Limb (tissue), 2 donors: ENCODE measurements around the gene ZNF385A.

Experiments used
- DNase-seq, 2 donors: peaks; one replicate each; pipeline ENCODE4 v3.0.0-alpha.2; 2016; ENCODE audit errors: extremely low spot score in 2 of 2

Gene ZNF385A

GRCh38 chr12:54373649-54374561 is 10.6 kb downstream of the ZNF385A start:
- DNase-seq, result no peak

GRCh38 chr12:54372113-54372806 is 12.3 kb downstream of the ZNF385A start:
- DNase-seq, result no peak

GRCh38 chr12:54371328-54372112 is 13.0 kb downstream of the ZNF385A start:
- DNase-seq, result peak in 1 of 2 donors; percentile 83

GRCh38 chr12:54370171-54370730 is 14.3 kb downstream of the ZNF385A start:
- peak in 1 of 2 donors; percentile 87 for DNase-seq

- DNase-seq, result peak in 1 of 2 donors; percentile 63
These were observed 14.9 kb downstream of the ZNF385A start for GRCh38 chr12:54369597-54370131.

GRCh38 chr12:54368709-54369596 is 15.6 kb downstream of the ZNF385A start:
- DNase-seq, result peak; percentile 94 to 95

GRCh38 chr12:54368025-54368708 is 16.4 kb downstream of the ZNF385A start:
- DNase-seq, result no peak

GRCh38 chr12:54364413-54364812 is 20.1 kb downstream of the ZNF385A start, which contains the start of gene GPR84:
Gene GPR84 (minus strand): TSS chr12:54364486. CDS start chr12:54363851, 635 bp downstream.
- DNase-seq, result no peak

- no peak for DNase-seq
These were observed 20.9 kb downstream of the ZNF385A start for GRCh38 chr12:54363618-54364017.

GRCh38 chr12:54363047-54363446 is 21.5 kb downstream of the ZNF385A start:
- DNase-seq, result no peak

GRCh38 chr12:54360717-54361456 is 23.6 kb downstream of the ZNF385A start:
- DNase-seq, result peak in 1 of 2 donors; percentile 91

GRCh38 chr12:54359762-54360351 is 24.7 kb downstream of the ZNF385A start:
- DNase-seq, result no peak

- DNase-seq, result peak; percentile 99
These were observed 25.4 kb downstream of the ZNF385A start for GRCh38 chr12:54358945-54359761.

- DNase-seq, result peak in 1 of 2 donors; percentile 34
These were observed 26.2 kb downstream of the ZNF385A start for GRCh38 chr12:54358191-54358944.

GRCh38 chr12:54357506-54358190 is 26.9 kb downstream of the ZNF385A start:
- peak in 1 of 2 donors; percentile 59 for DNase-seq

GRCh38 chr12:54356951-54357356 is 27.6 kb downstream of the ZNF385A start:
- DNase-seq, result peak in 1 of 2 donors; percentile 51
